ENCODE results near the gene KRT13.

KRT13 gene

GRCh38 chr17:41518789-41519449, 13.5 kb upstream of the KRT13 start, which contains the start of gene KRT15:
TSS of gene KRT15 (minus strand) at chr17:41518890. CDS start at chr17:41518827, 63 bp downstream.
- DNase-seq: no peak

DNA sequence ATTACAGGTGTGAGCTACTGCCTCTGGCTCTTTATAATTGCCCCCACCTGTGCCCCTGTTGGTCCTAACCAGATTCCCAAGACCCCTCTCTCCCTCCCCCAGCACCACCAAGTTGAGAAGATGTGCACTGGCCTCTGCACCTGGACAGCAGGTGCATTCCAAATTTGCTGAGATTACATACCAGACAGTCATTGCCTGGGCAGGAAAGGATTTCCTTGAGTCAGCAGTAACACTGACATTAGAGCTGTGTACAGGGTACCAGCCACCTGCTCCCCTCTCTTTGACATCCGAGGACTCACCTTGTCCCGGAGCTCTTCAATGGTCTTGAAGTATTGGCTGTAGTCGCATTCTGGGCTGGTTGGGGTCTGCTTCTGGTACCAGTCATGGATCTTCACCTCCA, 12.6 kb upstream of the KRT13 start:
- DNase-seq: no peak

DNA sequence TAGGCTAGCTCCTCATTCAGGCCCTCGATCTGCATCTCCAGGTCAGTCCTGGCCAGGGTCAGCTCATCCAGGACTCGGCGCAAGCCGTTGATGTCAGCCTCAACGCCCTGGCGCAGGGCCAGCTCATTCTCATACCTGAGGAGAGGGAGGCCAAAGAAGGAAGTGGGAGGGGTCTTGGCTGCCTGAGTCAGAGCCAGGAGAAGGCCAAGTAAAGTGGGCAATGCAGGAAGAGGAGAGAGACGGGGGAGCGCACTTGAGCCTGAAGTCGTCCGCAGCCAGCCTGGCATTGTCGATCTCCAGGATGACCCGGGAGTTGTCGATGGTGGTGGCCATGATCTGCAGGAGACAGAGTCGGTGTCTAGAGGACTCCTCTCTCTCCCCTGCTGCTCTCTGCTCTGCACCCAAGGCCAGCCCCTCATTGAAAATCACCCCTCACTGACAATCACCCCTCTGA, 11.4 kb upstream of the KRT13 start:
- DNase-seq: no peak

- DNase-seq: no peak
These were observed 10.9 kb upstream of the KRT13 start for GRCh38 chr17:41516147-41516829.

- DNase-seq: no peak
These were observed 7.7 kb upstream of the KRT13 start for GRCh38 chr17:41513168-41513547.

DNA sequence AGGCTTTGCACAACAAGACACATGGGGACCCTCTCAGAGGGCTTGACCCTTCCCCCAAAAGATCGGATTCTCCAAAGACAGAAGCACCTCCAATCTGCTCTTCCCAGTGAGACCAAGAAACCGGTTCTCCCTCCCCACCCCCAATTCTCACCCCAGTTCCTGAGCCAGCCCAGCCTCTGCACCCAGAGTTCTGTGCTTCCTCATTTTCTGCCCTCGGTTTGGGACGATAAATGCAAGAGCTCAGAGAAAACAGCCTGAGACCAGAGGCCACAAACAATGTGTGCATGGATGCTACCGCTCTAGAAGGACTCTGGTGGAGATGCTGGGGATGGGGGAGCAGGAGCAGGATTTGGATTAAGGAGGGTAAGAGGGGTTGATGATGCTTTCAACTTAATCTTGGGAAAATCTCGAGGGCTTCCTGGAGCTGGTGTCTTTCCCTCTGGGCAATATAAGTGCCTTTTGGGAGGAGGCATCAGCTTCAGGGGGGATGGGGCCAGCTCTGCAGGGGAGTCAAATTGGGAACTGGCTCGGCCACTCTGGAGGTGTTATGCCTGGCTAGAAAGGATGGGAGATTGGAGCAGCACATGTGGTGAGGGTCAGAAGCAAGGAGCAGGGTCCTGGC, 7.2 kb upstream of the KRT13 start:
- no peak for DNase-seq

DNA sequence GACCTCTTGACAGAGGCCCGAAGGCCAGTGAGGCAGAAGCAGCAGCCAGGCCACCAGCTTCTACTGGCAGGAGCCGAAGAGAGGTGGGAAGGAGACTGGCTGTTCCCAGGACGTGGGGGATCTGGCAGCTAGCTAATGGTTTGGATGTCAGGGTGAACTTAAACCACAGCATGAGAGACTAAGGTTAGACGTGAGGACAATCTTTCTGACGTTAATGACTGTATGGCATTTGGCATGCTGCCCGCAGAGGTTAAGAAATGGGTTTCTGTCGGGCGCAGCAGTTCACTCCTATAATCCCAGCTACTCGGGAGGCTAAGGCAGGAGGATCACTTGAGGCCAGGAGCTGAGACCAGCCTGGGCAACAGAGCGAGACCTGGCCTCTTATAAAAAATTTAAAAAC, 6.3 kb upstream of the KRT13 start:
- DNase-seq: no peak

- no peak for DNase-seq
These were observed 5.7 kb upstream of the KRT13 start for GRCh38 chr17:41511116-41511515.

DNA sequence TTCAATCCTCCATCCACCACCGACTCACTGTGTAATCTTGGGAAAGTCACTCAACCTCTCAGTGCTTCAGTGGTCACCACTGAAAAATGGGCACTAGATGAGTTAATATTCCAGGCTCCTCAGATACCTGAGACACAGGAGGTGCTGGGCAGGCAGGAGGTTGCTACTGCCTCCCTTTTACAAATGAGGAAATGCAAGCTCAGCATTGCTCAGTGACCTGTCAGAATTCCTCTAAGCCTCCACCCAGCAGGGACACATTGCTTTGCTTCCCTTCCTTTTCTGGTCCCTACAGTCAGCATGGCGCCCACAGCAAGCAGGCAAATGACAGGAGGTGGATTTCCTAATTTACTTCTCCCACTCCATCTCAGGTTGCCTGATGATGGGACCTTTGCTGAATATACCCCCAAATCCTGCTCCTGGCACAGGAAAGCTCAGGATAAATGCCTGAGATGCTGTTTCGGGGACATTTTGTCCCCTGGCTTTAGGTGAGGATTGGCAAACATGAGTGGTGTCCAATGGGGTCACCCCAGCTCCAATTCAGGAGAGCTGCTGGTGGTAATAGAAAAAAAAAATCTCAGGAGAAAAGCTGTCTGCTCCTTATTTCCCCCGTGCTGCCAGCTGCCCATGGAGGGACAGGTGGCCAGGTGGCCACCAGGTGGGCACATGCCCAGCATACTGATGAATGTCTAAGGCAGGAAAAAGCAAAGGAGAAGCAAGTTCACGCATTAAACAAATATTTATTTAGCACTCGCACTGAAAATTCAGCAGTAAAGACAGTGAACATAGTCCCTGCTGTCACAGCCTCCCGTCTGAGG, 5.0 kb upstream of the KRT13 start:
- no peak for DNase-seq

DNA sequence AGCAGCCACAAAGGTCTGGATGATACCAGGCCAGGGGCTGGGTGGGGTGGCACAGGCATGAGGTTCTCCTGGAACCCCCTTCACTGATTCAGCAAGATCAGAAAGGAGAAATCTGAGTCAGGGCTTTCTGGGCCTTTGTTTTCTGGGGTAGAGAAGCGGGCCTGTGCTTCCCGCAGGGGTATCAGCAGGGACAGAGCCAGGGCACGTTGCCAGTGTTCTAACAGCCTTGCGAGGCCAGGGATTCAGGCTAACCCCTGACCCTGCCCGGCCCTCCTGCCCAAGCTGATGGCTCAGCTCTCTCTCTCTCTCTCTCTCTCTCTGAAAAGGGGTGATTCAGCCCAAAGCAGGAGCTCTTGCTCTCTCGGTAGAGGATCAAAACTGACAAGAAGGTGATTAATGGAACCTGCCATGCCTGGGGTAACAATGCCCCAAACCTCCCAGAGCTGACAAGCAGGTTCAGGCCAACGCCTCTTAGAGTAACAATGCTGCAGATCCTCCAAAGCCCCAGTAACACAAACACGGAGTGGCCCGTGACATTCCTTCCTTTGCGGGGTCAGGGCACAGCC, 2.0 kb upstream of the KRT13 start:
- DNase-seq: no peak

GRCh38 chr17:41505809-41506767, 676 bp upstream of the KRT13 start:
- DNase-seq: no peak

GRCh38 chr17:41504246-41504977, 1.0 kb downstream of the KRT13 start:
- no peak for DNase-seq

DNA sequence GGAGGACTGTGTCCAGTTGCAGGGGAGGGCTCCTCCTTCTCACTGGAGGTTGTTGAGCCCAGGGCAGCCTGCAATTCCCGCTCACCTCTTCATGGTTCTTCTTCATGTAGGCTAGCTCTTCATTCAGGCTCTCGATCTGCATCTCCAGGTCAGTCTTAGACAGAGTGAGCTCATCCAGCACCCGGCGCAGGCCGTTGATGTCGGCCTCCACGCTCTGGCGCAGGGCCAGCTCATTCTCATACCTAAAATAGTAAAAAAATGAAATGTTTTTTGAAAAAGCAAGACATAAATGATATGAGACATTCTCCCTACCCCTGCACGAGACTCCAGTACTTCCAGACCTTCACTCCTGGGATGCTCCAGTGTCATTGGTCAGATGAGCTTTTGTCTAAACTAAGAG, 2.2 kb downstream of the KRT13 start:
- no peak for DNase-seq

- no peak for DNase-seq
These were observed 5.1 kb downstream of the KRT13 start for GRCh38 chr17:41500131-41500911.

DNA sequence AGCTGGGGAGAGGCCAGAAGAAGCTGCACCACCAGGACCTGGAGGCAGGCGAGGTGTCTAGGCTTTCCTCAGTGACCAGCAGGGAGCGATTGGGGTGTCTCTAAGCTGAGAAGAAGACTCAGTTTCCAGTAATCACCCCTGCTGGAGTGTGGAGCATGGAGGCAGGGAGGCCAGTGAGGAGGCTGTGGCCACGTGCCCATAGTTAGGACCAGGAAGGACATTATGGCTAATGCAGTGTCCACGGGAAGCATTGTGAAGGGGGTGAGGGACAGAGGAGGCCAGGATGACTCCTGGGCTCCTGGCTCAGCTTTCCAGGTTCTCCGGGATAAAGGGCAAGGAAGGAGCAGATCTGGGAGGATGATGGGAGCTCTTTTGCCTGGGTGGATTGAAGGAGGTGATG, 5.7 kb downstream of the KRT13 start:
- no peak for DNase-seq

- no peak for DNase-seq
These were observed 7.1 kb downstream of the KRT13 start for GRCh38 chr17:41498276-41498675.

- peak; percentile 86 to 87 for DNase-seq
These were observed 8.5 kb downstream of the KRT13 start for GRCh38 chr17:41496803-41497484.

GRCh38 chr17:41494524-41494923, 10.9 kb downstream of the KRT13 start:
- DNase-seq: no peak

DNA sequence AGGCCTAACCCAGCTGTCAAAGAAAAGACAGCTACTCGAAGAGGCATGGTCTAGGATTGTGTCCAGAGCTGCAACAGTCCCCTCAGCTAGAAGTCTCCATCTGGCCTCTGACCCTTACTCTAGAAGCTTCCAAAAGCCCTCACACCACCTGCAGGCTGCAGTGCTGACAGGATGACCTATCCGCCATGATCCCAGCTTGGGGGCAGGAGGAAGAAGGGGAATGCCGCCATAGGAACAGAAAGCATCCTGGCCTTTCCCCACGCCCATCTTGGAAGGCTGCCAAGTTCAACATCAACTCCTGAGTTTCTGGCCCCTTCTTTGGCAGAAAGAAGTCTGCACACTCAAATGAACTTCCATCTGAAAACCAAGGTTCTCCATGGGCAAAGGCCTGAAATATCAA, 12.6 kb downstream of the KRT13 start:
- DNase-seq: no peak

DNA sequence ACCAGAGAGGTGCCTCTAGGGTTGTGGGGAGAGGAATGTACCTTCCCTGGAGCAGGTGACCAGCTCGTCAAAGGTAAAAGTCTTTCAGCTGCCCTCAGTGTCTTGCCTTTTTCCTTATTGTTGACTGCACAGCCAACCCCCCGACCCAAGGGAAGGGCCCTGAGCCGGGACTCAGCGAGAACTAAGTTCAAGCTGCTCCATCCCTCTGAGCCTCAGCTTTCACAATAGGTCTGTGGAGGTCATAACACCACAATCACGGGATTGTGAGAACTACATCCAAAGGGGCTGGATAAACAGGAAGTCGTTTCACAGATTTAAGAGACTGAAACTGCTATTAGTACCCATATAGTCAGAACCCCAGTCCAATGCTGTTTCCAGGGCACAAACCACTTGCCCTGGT, 13.1 kb downstream of the KRT13 start:
- no peak for DNase-seq
